ENCODE data around the gene IL12RB1.
A peak's percentile ranks its signal among the peaks of the same experiment; 100 is the strongest.

GRCh38 chr19:18044825-18045304 is 41.9 kb downstream of the IL12RB1 start:
- TF ChIP-seq CTCF (IDR thresholded peaks at IDR 0.05) (no peak), POLR2A (IDR thresholded peaks at IDR 0.05) (peak in 1 of 4 donors; percentile 7)
